ENCODE data around the gene OSER1.

The OSER1 gene

GRCh38 chr20:44172572-44172950 is 38.0 kb downstream of the OSER1 start:
- DNase-seq = no peak

- DNase-seq = no peak
These were observed 38.6 kb downstream of the OSER1 start for GRCh38 chr20:44171775-44172571.

- DNase-seq = peak; percentile 35
These were observed 39.7 kb downstream of the OSER1 start for GRCh38 chr20:44170816-44171410.

- DNase-seq = no peak
These were observed 42.8 kb downstream of the OSER1 start for GRCh38 chr20:44167736-44168135.

- DNase-seq = peak; percentile 83
These were observed 44.1 kb downstream of the OSER1 start for GRCh38 chr20:44166477-44166876.

GRCh38 chr20:44166008-44166407 is 44.6 kb downstream of the OSER1 start:
- DNase-seq = peak; percentile 74

GRCh38 chr20:44160133-44160532 is 50.4 kb downstream of the OSER1 start:
- DNase-seq = no peak

GRCh38 chr20:44159711-44160110 is 50.9 kb downstream of the OSER1 start:
- no peak for DNase-seq

- no peak for DNase-seq
These were observed 51.4 kb downstream of the OSER1 start for GRCh38 chr20:44159125-44159524.

- DNase-seq = no peak
These were observed 53.5 kb downstream of the OSER1 start for GRCh38 chr20:44157061-44157460.

GRCh38 chr20:44154521-44155001 is 56.0 kb downstream of the OSER1 start:
- peak; percentile 71 for DNase-seq

GRCh38 chr20:44153636-44154043 is 56.9 kb downstream of the OSER1 start:
- DNase-seq = peak; percentile 76

- DNase-seq = peak; percentile 31
These were observed 58.8 kb downstream of the OSER1 start for GRCh38 chr20:44151621-44152416.

- DNase-seq = no peak
These were observed 64.3 kb downstream of the OSER1 start for GRCh38 chr20:44146272-44146671.
